ENCODE results near the gene ACBD5.
A peak's percentile ranks its signal among the peaks of the same experiment; 100 is the strongest.

ACBD5 gene

DNA sequence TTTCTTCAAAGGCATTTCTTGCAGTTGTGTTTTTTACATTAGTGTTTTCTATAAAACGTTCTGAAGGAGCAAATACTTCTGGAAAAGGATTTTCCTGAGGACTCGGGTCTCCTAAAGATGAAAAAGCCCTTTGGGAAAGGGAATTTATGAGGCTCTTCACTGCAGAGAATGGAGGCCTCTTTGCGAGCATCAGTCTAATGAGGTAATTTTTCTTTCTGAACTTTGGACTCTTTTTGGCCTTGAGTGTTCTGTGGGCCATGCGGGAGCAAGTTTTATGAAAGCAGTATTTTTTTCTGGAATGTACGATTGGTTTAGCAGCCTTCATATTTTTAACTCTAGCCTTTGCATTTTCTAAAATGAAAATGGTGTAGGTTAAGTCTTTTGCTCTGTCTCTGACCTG lies 6.4 kb upstream of the ACBD5 start:
- CTCF ChIA-PET = no interaction called here
- no peak for TF ChIP-seq CTCF (IDR thresholded peaks at IDR 0.05; ENCODE audit: insufficient read depth, low read length, missing control alignments)
- POLR2A ChIA-PET = no interaction called here
- H3K4me3 ChIP-seq (ENCODE audit: low read depth, low read length) = no peak overlapping the region
- no peak for DNase-seq (ENCODE audit: low read depth, low spot score)

DNA sequence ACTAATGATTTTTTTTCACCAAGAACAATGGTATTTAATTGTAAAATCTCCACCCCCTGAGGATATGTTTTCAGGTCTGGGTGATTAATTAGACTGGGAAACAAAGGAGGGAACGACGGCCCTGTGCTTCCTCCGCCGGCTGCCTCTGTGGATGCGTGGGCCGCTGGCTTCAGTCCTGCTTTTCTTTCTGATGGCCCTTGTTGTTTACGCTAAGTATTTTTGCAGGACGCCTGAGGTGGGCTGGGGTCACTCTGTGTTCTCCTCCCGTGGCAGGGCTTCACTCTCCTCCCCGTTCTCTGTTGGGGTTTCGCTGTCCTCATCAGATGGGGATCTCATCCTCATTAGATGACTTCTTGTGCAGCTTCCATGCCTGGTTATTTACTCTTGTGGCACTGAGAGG lies 5.2 kb upstream of the ACBD5 start:
- no peak overlapping the region for H3K4me3 ChIP-seq (ENCODE audit: low read depth, low read length)
- no peak for DNase-seq (ENCODE audit: low read depth, low spot score)
- no peak for TF ChIP-seq CTCF (IDR thresholded peaks at IDR 0.05; ENCODE audit: insufficient read depth, low read length, missing control alignments)
- ChIA-PET POLR2A (no interaction called here), CTCF (no interaction called here)

- ChIA-PET POLR2A (no interaction called here), CTCF (no interaction called here)
- no peak for TF ChIP-seq CTCF (IDR thresholded peaks at IDR 0.05; ENCODE audit: insufficient read depth, low read length, missing control alignments)
- no peak for DNase-seq (ENCODE audit: low read depth, low spot score)
- H3K4me3 ChIP-seq (ENCODE audit: low read depth, low read length) = no peak overlapping the region
Measured at GRCh38 chr10:27244976-27245375, 4.4 kb upstream of the ACBD5 start.

GRCh38 chr10:27242951-27243551 lies 2.5 kb upstream of the ACBD5 start:
- ChIA-PET POLR2A (interaction anchor here (1.5 kb wide), 1 partner anchor 89 kb away, joined by 6 read pairs; the partner anchor contains the start of gene YME1L1), CTCF (interaction anchor here (0.6 to 2.8 kb wide), 2 partner anchors 9 to 13 kb away, joined by 3 to 20 read pairs; no protein-coding TSS in a partner anchor)
- peak overlapping the region; percentile 77 for H3K4me3 ChIP-seq (ENCODE audit: low read depth, low read length)
- TF ChIP-seq CTCF (IDR thresholded peaks at IDR 0.05; ENCODE audit: insufficient read depth, low read length, missing control alignments) = no peak
- no peak for DNase-seq (ENCODE audit: low read depth, low spot score)

GRCh38 chr10:27242473-27242950 lies 1.9 kb upstream of the ACBD5 start:
- no peak for TF ChIP-seq CTCF (IDR thresholded peaks at IDR 0.05; ENCODE audit: insufficient read depth, low read length, missing control alignments)
- ChIA-PET POLR2A (interaction anchor here (1.5 kb wide), 1 partner anchor 88 kb away, joined by 6 read pairs; the partner anchor contains the start of gene YME1L1), CTCF (interaction anchor here (0.6 to 2.8 kb wide), 3 partner anchors 10 to 19 kb away, joined by 3 to 20 read pairs (median 3); no protein-coding TSS in a partner anchor)
- peak overlapping the region; percentile 77 for H3K4me3 ChIP-seq (ENCODE audit: low read depth, low read length)
- no peak for DNase-seq (ENCODE audit: low read depth, low spot score)

GRCh38 chr10:27241652-27242472 lies 1.3 kb upstream of the ACBD5 start:
- ChIA-PET POLR2A (interaction anchor here (0.6 to 1.5 kb wide), 2 partner anchors 88 to 126 kb away, joined by 3 to 6 read pairs; partner anchors contain the start of gene YME1L1), CTCF (interaction anchor here (1.0 to 2.8 kb wide), 2 partner anchors 11 to 18 kb away, joined by 3 to 20 read pairs; no protein-coding TSS in a partner anchor)
- DNase-seq (ENCODE audit: low read depth, low spot score) = peak; percentile 66
- H3K4me3 ChIP-seq (ENCODE audit: low read depth, low read length) = peak overlapping the region; percentile 77
- TF ChIP-seq CTCF (IDR thresholded peaks at IDR 0.05; ENCODE audit: insufficient read depth, low read length, missing control alignments) = peak; percentile 31
